RCC 7860 (cell line): ENCODE data around the gene SMARCA2.

Source experiments
- DNase-seq: peaks from one replicate; pipeline ENCODE4 v3.0.0-alpha.2; 2015; ENCODE audit warnings: low spot score
- FAIRE-seq: peaks from 2 replicates; lab custom pipeline; 2012; peaks lifted over from hg19 to GRCh38; lab: Jason Lieb, UNC

Gene SMARCA2

DNA sequence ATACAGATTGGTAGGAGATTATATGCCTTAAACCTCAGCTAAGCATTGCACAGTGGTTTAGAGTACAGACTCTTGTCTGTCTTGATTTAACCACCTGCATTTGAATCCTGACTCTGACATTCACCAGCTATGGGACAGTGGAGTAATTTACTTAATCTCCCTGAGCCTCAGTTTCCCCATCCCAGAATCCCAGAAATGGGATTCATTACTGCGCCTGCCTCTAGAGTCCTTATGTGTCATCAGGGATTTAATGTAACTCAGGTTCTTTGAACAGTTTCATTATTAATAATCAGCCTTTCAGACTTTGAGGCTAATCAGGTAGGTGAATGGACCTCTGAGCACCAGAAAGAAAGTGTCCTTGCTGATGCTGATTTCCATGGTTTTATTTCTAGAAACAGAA is 149.1 kb downstream of the SMARCA2 start:
- FAIRE-seq: no peak
- no peak for DNase-seq

DNA sequence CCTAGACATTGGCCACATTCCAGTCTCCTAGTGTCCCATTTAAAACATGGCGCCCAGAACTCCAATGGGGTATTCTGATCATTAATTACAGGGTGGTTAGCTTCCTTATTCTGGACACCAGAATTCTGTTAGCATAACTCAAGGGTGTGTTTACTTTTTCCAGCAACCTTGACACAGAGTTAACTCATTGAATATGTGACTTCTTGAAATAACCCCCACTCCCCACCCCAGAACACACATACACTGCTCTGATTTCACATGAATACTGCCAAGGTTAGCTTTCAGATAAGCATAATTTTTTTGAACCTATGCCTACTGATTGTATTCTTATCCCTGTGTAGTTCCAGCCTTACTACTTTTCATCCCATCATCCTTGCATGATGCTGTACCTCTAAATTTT is 151.1 kb downstream of the SMARCA2 start:
- DNase-seq (no peak), FAIRE-seq (no peak)

DNA sequence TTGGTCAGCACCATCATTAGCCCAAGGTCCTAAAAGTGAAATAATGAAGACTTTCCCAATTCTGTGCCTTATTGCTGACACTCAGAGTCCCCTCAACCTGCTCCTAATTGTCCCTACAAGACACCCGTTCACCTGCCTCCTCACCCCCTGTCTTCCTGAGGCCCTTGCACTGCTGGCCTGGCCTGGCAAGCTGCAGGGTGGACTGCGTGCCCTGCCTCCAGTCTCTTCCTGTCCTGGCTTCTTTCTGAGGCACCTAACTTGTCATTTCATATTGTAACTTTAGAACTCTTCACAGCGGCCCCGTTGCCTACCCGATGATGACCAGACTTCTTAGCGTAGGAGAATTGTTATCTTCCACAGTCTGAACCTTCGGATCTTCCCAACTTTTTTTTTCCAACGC is 153.9 kb downstream of the SMARCA2 start:
- DNase-seq (no peak), FAIRE-seq (no peak)

DNA sequence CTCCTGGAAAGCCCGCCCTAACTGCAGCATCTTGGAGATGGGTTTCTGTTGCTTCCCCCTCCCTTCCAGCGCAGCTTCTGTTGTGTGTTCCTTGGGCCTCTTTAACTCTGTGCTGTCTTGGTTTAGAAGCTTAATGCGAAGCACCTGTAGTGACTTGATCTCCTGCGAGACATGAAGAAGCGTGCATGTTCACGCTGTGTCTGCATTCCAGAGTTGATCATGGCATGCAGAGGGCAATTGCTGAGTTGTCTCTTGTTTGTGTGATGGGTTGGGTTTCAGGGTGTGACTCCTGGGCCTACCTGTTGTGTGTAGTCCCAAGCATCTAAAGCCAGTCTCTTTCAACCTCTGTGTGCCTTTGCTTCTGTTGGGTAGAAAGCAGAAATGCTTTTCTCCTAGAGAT is 155.6 kb downstream of the SMARCA2 start:
- FAIRE-seq (no peak), DNase-seq (no peak)

DNA sequence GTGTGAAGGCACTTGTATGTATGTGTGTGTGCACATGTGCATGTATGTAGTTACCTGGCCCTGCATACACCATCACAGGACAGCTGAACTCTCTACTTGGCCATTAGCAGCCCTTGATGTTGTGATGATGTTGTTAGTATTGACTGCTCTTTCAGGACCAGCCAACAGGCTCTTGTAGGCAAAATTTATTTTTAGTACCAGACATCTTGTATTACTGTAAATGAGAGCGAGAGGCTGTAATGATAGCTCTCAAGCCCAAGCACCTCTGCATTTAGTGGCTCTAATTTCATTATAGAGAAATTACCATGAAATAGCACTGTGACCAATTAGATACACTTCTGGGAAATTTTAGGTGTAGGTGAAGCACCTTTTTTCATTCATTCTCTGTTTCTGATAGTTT is 158.0 kb downstream of the SMARCA2 start:
- FAIRE-seq (no peak), DNase-seq (no peak)

DNA sequence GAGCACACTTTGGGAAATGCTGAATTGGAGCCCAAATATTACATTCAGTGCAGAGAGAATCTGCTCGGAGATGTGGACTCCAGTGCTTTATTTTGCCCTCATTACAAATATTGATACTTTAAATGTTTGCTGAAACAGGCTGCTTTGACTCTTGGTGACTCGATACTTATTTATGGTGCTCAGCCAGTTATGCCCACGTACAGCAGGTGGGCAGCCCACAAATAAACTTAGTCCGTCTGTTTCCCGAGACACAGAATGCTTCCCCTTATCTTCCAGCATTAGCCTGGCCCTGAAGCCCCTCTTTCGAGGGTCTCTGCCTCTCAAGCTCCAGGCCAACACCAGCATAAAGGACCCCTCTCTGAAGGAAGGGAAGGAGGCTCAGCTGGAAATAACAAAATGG is 158.7 kb downstream of the SMARCA2 start:
- FAIRE-seq (no peak), DNase-seq (no peak)

DNA sequence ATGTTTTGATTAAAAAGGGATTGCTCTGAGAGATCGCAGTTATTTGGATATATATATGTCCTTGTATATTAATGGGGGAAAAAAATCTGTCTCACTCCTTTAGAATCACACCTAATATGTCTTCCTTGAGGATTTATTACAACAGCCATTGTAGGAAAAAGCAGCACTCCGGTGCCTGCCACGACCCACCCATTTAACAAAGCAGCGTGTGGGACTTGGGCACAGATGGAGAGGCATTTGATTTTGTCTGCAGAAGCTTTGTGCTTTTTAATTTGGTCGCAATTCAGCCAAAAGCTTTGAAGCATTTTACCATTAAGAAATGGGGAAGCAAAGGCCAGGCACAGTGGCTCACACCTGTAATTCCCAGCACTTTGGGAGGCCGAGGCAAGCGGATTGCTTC is 159.2 kb downstream of the SMARCA2 start:
- FAIRE-seq (no peak), DNase-seq (no peak)

DNA sequence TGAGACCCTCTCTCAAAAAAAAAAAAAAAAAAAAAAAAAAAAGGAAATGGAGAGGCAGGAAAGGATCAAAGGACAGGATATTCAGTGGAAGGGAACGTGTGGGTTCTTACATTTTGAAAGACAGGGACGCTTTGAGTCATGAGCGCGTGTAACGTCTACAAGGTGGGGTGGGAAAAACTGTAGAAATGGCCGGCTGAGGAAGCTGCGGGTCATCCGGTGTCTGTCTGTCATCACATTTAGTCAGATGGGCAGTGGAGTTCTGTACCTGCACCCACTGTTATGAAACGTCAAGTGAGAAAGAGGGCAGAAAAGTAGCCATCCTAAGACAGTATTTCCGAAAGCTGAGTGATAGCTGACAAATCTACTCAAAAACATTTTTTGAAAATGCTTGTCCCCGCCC is 159.8 kb downstream of the SMARCA2 start:
- FAIRE-seq: no peak

DNA sequence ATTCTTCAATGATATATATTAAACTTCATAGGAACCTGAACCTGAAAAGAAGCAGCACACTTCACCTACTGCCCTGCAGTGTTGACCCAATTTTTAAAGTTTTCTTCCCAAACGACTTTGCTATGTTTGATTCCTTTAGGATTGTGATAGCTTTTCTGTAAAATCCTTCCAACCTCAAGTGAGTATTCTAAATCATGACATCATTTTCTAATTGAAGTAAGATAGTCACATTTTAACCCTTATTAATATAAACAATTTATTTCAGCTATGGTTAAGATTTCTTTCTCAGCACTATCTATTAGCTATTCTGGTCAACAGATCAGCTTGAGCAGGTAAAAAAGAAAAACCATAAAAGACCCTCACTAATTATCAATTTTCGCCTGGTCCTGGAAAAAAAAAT is 162.0 kb downstream of the SMARCA2 start:
- FAIRE-seq (no peak), DNase-seq (no peak)

More for the DNA sequence above, 159.8 kb downstream of the SMARCA2 start:
- no peak for DNase-seq

DNA sequence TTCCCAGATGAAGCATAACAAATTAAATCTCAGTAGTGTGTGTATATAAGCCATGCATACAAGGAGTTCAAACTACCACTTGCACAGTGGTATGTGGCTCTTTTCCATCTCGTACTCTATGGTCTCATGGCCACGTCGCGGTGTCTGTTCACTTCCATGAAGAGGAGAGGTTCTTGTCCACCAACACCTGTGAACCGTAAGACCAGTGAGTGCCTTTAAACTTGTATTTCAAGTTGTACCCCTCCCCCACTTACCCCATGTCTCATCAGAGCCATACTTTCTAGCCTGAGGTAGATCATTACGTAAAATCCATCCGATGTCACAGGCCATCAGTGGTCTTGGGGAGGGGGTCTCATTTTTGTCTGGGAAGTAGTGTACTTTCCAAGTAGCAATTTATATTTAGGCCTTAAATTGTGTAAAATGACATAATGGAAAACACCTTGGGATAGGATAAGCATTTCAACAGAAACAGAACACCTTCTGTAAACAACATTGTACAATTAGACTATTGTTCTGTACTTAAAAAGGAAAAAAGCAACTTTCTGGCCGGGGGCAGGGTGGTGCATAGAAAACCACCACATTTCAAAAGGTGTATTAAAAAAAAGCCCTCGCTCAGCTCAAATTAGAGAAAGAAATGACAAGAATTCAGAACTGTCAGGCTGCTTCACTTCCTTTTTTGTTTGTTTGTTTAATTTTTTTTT is 163.0 kb downstream of the SMARCA2 start:
- no peak for DNase-seq
- no peak for FAIRE-seq

DNA sequence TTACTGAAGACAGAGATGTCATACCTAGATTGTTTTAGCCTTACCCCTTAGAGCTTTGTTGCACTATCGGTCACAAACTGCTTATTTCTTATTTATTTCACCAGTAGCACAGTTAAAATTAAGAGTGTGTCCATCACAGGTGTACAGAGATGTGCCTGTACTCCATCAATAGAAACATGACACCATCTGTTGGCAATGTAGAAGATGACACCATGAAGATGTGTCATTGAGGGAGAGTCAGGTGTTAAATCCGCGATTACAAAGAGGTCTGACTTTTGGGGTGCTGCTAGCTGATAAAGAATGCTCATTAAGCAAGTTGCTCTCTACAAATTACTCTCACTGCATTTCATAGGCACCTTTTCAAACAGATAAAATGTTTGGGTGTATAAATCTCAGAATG is 164.4 kb downstream of the SMARCA2 start:
- DNase-seq (no peak), FAIRE-seq (no peak)

DNA sequence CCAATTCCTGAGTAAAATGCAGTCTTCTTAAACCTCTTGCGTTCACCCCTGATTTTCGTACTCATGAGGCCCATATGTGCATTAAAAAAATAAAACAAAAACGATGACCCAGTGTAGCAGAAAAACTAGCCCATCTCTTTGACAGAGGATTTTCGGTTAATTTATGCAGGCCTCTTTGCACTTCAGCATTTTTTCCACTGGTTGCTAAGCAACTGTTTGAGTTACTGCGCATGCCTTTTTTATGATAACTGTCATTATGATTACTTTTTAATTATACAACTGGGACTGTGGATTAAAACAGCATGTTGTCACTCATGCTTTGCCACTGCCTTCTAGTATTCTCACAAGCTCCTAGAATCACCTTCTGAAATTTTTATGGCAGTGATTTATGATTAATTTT is 165.0 kb downstream of the SMARCA2 start:
- no peak for FAIRE-seq
- no peak for DNase-seq

DNA sequence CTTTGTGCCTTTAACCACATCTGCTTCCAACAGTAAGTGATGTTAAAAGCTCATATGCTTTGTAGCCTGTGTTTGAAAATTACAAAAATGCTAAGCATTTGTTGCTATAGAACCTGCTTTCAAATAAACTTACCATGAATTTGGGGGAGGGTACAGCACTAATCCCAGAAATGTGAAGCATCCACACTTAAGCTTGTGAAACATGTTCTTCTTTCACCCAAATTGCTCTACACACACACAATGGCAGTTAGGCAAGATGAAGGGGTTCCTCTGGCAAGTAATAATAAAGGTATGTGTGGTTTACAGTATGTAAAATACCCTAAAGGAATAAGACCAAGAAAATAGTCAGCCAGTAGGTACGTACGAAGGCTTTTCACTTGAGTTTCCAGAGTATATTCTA is 165.6 kb downstream of the SMARCA2 start:
- no peak for DNase-seq
- no peak for FAIRE-seq

DNA sequence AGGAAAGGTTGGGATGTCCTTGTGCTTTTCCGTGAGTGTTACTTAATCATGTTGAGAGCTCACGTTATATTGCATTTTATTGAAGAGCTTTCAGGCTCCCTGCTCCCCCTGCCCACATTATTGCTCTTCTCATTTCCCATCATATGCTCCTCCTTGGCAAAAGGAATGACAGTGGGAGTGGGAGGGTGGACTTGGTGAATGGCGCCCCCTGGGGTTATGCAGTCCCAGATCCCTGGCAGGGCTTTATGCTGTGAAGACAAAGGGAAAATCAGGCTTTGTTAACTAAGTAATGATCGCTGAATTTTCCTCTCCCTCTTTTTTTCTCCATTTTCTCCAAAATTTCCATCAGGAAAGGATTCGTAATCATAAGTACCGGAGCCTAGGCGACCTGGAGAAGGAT is 166.6 kb downstream of the SMARCA2 start:
- FAIRE-seq (no peak), DNase-seq (no peak)

DNA sequence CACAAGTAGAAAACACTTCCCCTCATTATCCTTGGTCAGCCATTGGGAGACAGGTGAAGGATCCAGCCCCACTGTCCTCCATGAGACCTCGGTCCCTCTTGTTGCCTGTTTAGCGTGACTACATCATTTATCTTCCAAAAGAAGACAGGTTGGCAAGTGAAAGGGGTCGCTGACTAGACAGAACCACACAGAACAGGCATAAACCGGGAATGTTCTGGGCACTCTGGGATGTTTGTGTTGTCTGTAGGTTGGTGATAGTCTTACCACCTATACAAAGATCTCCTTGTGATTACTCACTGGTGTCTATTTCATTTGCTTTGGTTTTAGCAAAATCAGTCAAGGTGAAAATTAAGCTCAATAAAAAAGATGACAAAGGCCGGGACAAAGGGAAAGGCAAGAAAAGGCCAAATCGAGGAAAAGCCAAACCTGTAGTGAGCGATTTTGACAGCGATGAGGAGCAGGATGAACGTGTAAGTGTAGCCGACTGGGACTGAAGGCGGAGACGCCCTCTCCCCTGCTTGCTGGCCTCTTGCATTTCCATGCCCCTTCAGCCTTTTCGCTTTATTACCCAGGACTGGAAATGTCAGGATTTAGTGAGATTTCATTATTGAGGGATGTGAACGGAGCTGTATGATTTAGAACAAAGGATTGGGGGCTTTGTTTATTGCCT is 175.9 kb downstream of the SMARCA2 start:
- no peak for DNase-seq
- no peak for FAIRE-seq

DNA sequence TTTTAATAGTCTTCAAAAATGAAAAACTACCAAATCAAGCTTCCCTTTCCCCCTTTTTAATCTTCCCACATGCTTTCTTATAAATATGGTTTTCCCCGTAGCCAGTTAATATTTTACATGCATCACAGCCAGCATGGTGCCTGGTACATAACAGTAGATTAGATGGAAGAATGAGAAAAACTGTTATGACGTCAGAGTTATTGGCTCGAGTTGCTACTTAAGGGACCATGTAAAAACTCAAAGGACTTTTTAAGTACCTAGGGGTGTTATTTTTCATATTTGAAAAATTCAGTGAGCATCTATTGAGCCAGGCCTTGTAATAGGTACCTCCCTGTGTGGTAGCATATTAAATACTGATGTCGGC is 176.4 kb downstream of the SMARCA2 start:
- FAIRE-seq (no peak), DNase-seq (no peak)

DNA sequence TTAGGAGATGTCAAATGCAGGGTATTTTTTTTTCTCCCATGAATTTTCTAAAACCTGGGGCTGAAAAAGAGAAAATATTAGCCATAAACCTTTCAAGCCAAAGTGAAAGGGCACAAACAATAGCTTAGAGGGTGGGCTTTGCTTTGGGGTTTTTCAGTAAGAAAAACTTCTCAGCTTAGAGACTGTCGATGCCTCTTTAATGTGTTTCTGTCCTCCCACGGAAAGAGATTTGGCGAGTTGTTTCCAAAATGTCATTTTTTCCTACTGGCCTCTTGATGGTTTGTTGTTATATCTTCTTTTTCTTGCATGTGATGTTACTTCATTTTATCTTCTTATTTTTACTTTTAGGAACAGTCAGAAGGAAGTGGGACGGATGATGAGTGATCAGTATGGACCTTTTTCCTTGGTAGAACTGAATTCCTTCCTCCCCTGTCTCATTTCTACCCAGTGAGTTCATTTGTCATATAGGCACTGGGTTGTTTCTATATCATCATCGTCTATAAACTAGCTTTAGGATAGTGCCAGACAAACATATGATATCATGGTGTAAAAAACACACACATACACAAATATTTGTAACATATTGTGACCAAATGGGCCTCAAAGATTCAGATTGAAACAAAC is 177.3 kb downstream of the SMARCA2 start:
- DNase-seq (no peak), FAIRE-seq (no peak)

DNA sequence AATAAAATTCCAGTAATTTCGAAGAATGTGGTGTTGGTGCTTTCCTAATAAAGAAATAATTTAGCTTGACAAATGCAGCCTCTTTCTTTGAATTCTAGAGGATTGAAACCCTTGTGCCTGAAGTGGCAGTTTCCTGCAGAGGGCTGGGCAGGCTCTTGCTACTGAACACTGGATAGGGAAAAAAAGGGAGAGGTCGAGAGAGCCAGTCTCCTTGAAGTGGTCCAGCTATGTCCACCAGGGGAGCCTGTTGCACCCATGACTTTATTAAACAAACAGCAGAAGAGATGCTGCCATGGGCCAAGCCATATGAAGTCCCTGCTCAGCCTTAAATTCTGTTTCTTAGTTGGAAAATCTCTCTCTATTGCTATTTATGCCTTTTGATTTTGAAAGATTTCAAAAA is 178.4 kb downstream of the SMARCA2 start:
- DNase-seq (no peak), FAIRE-seq (no peak)

DNA sequence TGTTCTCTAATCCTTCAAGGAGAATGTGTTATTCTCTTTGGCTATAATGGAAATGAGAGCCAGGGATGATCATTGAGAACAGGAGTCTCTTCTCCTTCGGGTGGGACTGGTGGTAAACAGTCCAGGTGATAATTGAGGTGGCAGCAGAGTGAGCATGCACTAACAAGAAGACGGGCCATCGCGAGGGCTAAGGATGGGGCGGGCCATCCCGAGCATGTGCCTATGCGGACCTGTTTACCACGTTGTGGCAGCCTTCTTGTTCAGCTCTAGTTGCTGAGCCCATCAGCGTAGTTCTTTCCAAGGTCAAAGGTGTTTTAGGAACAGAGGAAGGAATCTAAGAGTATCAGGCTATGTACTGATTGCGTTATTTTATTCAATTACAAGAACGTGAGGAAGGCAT is 180.1 kb downstream of the SMARCA2 start:
- DNase-seq (no peak), FAIRE-seq (no peak)

DNA sequence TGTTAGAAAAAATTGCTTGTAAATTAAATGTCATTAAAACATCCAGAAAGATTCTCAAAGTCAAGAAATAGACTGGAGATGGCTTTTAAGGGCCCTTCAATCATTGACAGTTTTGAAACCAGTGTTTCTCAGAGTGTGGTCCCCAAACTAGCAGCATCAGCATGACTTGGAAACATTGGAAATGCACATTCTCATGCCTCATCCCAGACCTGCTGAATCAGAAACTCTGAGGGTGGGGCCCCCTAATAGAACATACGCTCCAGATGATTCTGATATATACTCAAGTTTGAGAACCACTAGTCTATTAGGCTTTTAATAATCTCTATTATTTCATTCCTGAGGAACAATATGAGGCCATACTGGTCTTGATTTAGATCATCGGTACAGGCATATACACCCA is 181.6 kb downstream of the SMARCA2 start:
- DNase-seq: no peak
- FAIRE-seq: no peak

DNA sequence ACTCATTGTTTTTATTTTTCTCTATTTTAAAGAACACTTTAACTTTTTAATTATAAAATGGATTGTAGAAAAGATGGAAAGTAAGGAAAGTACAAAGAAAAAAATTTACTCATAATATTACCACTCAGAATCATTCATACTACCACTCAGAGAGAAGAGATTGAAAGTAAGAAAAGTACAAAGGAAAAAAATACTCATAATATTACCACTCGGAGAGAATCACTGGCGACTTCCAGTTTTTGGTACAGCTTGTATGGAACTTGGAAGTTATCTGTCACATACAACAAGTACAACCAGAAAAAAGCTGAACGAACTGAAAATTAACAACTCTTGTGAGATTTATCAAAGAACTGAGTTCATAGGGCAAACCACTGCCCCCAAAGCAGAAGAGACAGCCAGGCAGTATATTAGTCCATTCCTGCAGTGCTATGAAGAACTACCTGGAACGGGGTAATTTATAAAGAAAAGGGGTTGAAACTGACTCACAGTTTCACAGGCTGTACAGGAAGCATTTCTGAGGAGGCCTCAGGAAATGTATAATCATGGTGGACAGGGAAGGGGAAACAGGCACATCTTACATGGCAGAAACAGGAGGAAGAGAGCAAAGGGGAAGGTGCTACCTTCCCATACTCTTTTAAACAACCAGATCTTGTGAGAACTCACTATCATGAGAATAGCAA is 183.9 kb downstream of the SMARCA2 start:
- no peak for DNase-seq
- no peak for FAIRE-seq
